Epithelial cell of proximal tubule (primary cell): Measurements from ENCODE around the gene DENND2D. TPM values are rescaled to one million over a fixed set of nuclear protein-coding genes. Genes with fewer than 3 reads are reported as not detected.

Source experiments
- DNase-seq: peaks from one replicate; pipeline ENCODE4 v3.0.0-alpha.2; 2011; ENCODE audit warnings: low read depth
- H3K4me3 ChIP-seq: 2 replicates; pipeline ENCODE4 v1.5.1; 2011; ENCODE audit warnings: low read depth, mild to moderate bottlenecking, low read length
- CTCF ChIP-seq: conservative IDR thresholded peaks from 2 replicates; pipeline ENCODE4 v1.5.1; 2012; ENCODE audit warnings: low read depth, mild to moderate bottlenecking, low read length
- total RNA-seq: library from RNA; depleted of rRNA; stranded (reverse); fragments of >200 nt; gene quantifications from 2 replicates; pipeline ENCODE4 v1.2.3, GENCODE V29; 2015

DENND2D gene
- total RNA-seq, 1 donor from 2014 or later: 8.1 TPM

DNA sequence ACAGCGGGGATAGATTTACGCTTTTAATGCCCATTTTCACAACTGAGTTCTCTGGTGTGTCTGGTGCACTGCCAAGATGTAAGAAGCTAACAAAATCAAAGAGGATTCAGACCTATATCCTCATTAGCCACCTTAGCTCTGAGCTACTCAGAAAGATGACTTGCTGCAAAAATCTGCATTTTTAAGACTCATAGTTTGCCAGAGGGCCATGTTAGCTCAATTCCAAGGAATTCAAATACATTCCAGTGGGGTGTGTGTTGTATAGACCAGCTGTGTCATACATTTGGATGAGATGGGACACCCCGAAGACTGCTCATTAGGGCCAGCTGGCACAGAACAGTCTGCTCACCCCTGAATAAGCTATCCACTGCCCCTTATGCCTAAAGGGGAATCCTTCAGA lies 8.9 kb downstream of the DENND2D start:
- DNase-seq: no peak
- no peak for TF ChIP-seq CTCF
- H3K4me3 ChIP-seq: no peak overlapping the region

GRCh38 chr1:111190931-111191451 lies 9.5 kb downstream of the DENND2D start:
- TF ChIP-seq CTCF: no peak
- DNase-seq: peak; percentile 56
- no peak overlapping the region for H3K4me3 ChIP-seq

GRCh38 chr1:111184663-111185062 lies 15.8 kb downstream of the DENND2D start:
- no peak for DNase-seq
- TF ChIP-seq CTCF: no peak
- H3K4me3 ChIP-seq: no peak overlapping the region

DNA sequence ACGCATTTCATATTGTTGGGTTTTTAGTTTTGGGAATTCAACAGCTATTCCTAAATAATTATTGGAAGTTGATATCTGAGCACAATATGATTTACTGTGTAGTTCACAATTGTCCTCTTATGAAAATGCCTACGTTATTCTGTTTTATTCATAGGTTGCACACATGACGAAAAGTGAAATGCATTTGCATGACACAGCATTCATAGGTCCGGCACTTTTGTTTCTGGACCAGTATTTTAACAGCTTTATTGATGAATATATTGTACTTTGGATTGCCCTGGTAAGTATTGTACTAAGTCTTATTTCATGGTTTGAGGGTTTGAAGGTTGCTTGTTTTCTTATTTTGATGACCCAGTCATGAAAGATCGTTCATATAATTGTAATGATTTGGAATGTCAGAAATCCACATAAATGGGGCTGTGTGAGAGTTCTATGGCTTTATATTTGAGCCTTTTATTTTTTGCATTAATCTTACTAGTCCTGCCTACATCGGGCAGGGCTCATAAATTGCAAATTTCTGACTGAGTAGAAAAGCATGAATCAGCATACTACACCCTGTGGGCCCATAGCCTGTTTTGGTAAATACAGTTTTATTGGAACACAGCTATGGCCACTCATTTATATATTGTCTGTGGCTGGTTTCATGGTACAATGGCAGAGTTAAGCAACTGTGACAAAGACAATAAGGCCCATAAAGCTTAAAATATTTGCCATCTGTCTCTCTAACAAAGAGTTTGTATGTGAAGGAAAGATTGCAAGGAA lies 17.0 kb downstream of the DENND2D start:
- DNase-seq: no peak
- H3K4me3 ChIP-seq: no peak overlapping the region
- no peak for TF ChIP-seq CTCF

- no peak overlapping the region for H3K4me3 ChIP-seq
- no peak for DNase-seq
- no peak for TF ChIP-seq CTCF
These were observed 18.4 kb downstream of the DENND2D start for GRCh38 chr1:111182052-111182451.

GRCh38 chr1:111179968-111180533 lies 20.4 kb downstream of the DENND2D start:
- H3K4me3 ChIP-seq: no peak overlapping the region
- TF ChIP-seq CTCF: no peak
- no peak for DNase-seq
